Measurements from ENCODE around the gene NCAM1.

NCAM1 gene

GRCh38 chr11:113035708-113036107 is 74.5 kb downstream of the NCAM1 start:
- Histone ChIP-seq H3K36me3 (replicated peaks; ENCODE audit: low read depth, low read length) (no peaks in the 10 kb centered on the region), H3K4me1 (ENCODE audit: low read length) (no peaks in the 10 kb centered on the region)

GRCh38 chr11:113043698-113044097 is 82.5 kb downstream of the NCAM1 start:
- Histone ChIP-seq H3K9ac (ENCODE audit: low read length) (no peak overlapping the region), H3K4me3 (ENCODE audit: low read length) (no peak overlapping the region), H3K36me3 (replicated peaks; ENCODE audit: low read depth, low read length) (no peaks in the 10 kb centered on the region), H2AFZ (ENCODE audit: low read depth, low read length) (no peak overlapping the region), H3K4me1 (ENCODE audit: low read length) (no peaks in the 10 kb centered on the region), H3K27ac (ENCODE audit: low read length) (no peak overlapping the region), H4K20me1 (ENCODE audit: insufficient read depth, low read length) (no peaks in the 10 kb centered on the region), H3K79me2 (ENCODE audit: low read length) (no peaks in the 10 kb centered on the region), H3K27me3 (ENCODE audit: low read depth, low read length) (no peaks in the 10 kb centered on the region), H3K4me2 (ENCODE audit: low read length) (no peak overlapping the region), H3K9me3 (ENCODE audit: insufficient read depth, low read length) (no peaks in the 10 kb centered on the region)
- no peak for TF ChIP-seq CTCF (IDR thresholded peaks at IDR 0.05; ENCODE audit: low read depth, low read length)
- no peak for TF ChIP-seq EZH2phosphoT487 (IDR thresholded peaks at IDR 0.05; ENCODE audit: low read depth)

More at GRCh38 chr11:113035708-113036107, 74.5 kb downstream of the NCAM1 start:
- no peak overlapping the region for H3K4me3 ChIP-seq (ENCODE audit: low read length)
- H3K27me3 ChIP-seq (ENCODE audit: low read depth, low read length), result 0 out of 2 replicates have a peak, but pooled peaks cover 3% of the 10 kb centered on the region
- no peak overlapping the region for H3K27ac ChIP-seq (ENCODE audit: low read length)
- no peaks in the 10 kb centered on the region for H3K9me3 ChIP-seq (ENCODE audit: insufficient read depth, low read length)
- H3K4me2 ChIP-seq (ENCODE audit: low read length), result no peak overlapping the region
- no peaks in the 10 kb centered on the region for H4K20me1 ChIP-seq (ENCODE audit: insufficient read depth, low read length)
- no peaks in the 10 kb centered on the region for H3K79me2 ChIP-seq (ENCODE audit: low read length)
- no peak overlapping the region for H3K9ac ChIP-seq (ENCODE audit: low read length)
- TF ChIP-seq EZH2phosphoT487 (IDR thresholded peaks at IDR 0.05; ENCODE audit: low read depth) (no peak), CTCF (IDR thresholded peaks at IDR 0.05; ENCODE audit: low read depth, low read length) (no peak)
- H2AFZ ChIP-seq (ENCODE audit: low read depth, low read length), result no peak overlapping the region

- Histone ChIP-seq H3K27ac (ENCODE audit: low read length) (no peak overlapping the region), H3K27me3 (ENCODE audit: low read depth, low read length) (no peaks in the 10 kb centered on the region), H3K9ac (ENCODE audit: low read length) (no peak overlapping the region), H3K79me2 (ENCODE audit: low read length) (no peaks in the 10 kb centered on the region), H3K4me2 (ENCODE audit: low read length) (no peak overlapping the region), H3K36me3 (replicated peaks; ENCODE audit: low read depth, low read length) (no peaks in the 10 kb centered on the region), H2AFZ (ENCODE audit: low read depth, low read length) (no peak overlapping the region), H4K20me1 (ENCODE audit: insufficient read depth, low read length) (no peaks in the 10 kb centered on the region), H3K4me1 (ENCODE audit: low read length) (no peaks in the 10 kb centered on the region), H3K9me3 (ENCODE audit: insufficient read depth, low read length) (no peaks in the 10 kb centered on the region), H3K4me3 (ENCODE audit: low read length) (no peak overlapping the region)
- TF ChIP-seq EZH2phosphoT487 (IDR thresholded peaks at IDR 0.05; ENCODE audit: low read depth), result no peak
- no peak for TF ChIP-seq CTCF (IDR thresholded peaks at IDR 0.05; ENCODE audit: low read depth, low read length)
These were observed 83.9 kb downstream of the NCAM1 start for GRCh38 chr11:113045146-113045545.

GRCh38 chr11:113046866-113047265 is 85.6 kb downstream of the NCAM1 start:
- no peaks in the 10 kb centered on the region for H3K9me3 ChIP-seq (ENCODE audit: insufficient read depth, low read length)
- no peak overlapping the region for H2AFZ ChIP-seq (ENCODE audit: low read depth, low read length)
- TF ChIP-seq CTCF (IDR thresholded peaks at IDR 0.05; ENCODE audit: low read depth, low read length) (no peak), EZH2phosphoT487 (IDR thresholded peaks at IDR 0.05; ENCODE audit: low read depth) (no peak)
- H3K27me3 ChIP-seq (ENCODE audit: low read depth, low read length), result no peaks in the 10 kb centered on the region
- no peaks in the 10 kb centered on the region for H3K36me3 ChIP-seq (replicated peaks; ENCODE audit: low read depth, low read length)
- H3K4me3 ChIP-seq (ENCODE audit: low read length), result no peak overlapping the region
- H3K9ac ChIP-seq (ENCODE audit: low read length), result no peak overlapping the region
- H3K4me2 ChIP-seq (ENCODE audit: low read length), result no peak overlapping the region
- H3K4me1 ChIP-seq (ENCODE audit: low read length), result no peaks in the 10 kb centered on the region
- H3K27ac ChIP-seq (ENCODE audit: low read length), result no peak overlapping the region
- no peaks in the 10 kb centered on the region for H4K20me1 ChIP-seq (ENCODE audit: insufficient read depth, low read length)
- no peaks in the 10 kb centered on the region for H3K79me2 ChIP-seq (ENCODE audit: low read length)
